ENCODE results near the gene B3GNT2.

The B3GNT2 gene

DNA sequence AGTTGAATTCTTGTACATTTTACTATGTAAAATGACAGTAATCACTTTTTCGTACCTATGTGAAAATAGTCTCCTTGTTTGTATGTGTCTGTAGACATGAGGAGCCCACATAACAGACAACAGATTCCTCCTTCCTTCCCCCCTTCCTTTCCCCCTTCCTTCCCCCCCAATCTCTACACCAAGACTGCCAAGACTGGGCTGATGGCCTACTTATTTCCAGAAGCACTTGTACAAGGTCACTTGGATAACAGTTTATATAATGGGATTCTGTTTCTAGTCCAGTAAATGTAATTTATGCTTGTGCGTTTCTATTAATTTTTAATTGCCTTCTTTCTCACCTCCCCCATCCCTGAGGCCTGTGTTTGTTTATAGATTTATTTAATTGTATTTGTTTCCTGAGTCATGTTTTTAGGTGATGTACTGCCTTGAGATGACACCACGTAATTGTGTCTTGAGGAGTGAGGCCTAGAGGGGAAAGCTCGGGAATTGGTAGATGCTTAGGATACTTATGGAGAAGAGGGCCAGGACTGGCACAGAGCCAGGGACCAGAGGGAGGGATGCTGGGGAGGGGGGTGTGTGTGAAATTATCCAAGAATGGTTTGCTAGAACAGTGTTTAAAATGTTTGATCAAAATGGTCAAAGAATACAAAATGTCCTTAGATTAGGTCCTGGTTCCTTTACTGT, 12.3 kb downstream of the B3GNT2 start:
- Histone ChIP-seq H3K9ac (ENCODE audit: low read length) (no peak overlapping the region), H3K79me2 (ENCODE audit: low read length) (peaks cover 100% of the 10 kb centered on the region), H3K4me1 (ENCODE audit: low read length) (no peaks in the 10 kb centered on the region), H3K4me3 (ENCODE audit: low read length) (no peak overlapping the region), H3K27ac (ENCODE audit: low read length) (no peak overlapping the region), H4K20me1 (ENCODE audit: insufficient read depth, low read length) (peaks cover 14% of the 10 kb centered on the region; the same call in 1 of the 2 replicates), H2AFZ (ENCODE audit: low read length) (no peak overlapping the region), H3K9me3 (replicated peaks; ENCODE audit: insufficient read depth, low read length) (no peaks in the 10 kb centered on the region), H3F3A (ENCODE audit: insufficient read depth, low read length) (no peaks in the 10 kb centered on the region), H3K36me3 (replicated peaks; ENCODE audit: insufficient read depth, low read length) (no peaks in the 10 kb centered on the region), H3K27me3 (replicated peaks; ENCODE audit: insufficient read depth, low read length) (no peaks in the 10 kb centered on the region), H3K9me2 (replicated peaks; ENCODE audit: insufficient read depth, low read length) (no peaks in the 10 kb centered on the region), H3K4me2 (ENCODE audit: low read depth, low read length) (no peak overlapping the region)
- no peak for DNase-seq
- no peak for TF ChIP-seq EZH2phosphoT487 (IDR thresholded peaks at IDR 0.05; ENCODE audit: low read length)
- TF ChIP-seq EZH2 (optimal IDR thresholded peaks at IDR 0.05; ENCODE audit: low read depth, low read length): no peak
- TF ChIP-seq, protein P1, sequence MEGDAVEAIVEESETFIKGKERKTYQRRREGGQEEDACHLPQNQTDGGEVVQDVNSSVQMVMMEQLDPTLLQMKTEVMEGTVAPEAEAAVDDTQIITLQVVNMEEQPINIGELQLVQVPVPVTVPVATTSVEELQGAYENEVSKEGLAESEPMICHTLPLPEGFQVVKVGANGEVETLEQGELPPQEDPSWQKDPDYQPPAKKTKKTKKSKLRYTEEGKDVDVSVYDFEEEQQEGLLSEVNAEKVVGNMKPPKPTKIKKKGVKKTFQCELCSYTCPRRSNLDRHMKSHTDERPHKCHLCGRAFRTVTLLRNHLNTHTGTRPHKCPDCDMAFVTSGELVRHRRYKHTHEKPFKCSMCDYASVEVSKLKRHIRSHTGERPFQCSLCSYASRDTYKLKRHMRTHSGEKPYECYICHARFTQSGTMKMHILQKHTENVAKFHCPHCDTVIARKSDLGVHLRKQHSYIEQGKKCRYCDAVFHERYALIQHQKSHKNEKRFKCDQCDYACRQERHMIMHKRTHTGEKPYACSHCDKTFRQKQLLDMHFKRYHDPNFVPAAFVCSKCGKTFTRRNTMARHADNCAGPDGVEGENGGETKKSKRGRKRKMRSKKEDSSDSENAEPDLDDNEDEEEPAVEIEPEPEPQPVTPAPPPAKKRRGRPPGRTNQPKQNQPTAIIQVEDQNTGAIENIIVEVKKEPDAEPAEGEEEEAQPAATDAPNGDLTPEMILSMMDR (IDR thresholded peaks at IDR 0.05; ENCODE audit: low read length): no peak

DNA sequence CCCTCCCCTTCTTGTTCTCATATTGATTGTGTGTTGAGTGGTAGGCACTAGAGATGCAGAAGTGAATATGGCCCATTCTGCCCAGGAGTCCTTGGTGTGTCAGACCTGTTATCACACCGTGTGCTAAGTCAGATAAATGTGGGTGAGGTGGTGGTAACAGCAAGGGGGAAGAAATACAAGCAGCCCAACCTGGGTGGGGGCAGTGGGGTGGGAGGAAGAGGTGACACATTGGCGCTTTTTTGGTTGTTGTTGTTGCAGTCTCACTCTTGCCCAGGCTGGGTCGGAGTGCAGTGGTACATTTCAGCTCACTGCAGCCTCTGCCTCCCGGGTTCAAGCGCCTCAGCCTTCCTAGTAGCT, 12.8 kb downstream of the B3GNT2 start:
- no peaks in the 10 kb centered on the region for H3K4me1 ChIP-seq (ENCODE audit: low read length)
- DNase-seq: no peak
- H3K4me2 ChIP-seq (ENCODE audit: low read depth, low read length): no peak overlapping the region
- H3K27me3 ChIP-seq (replicated peaks; ENCODE audit: insufficient read depth, low read length): no peaks in the 10 kb centered on the region
- no peak overlapping the region for H2AFZ ChIP-seq (ENCODE audit: low read length)
- H3K9me3 ChIP-seq (replicated peaks; ENCODE audit: insufficient read depth, low read length): no peaks in the 10 kb centered on the region
- no peak overlapping the region for H3K4me3 ChIP-seq (ENCODE audit: low read length)
- TF ChIP-seq EZH2phosphoT487 (IDR thresholded peaks at IDR 0.05; ENCODE audit: low read length) (no peak), EZH2 (optimal IDR thresholded peaks at IDR 0.05; ENCODE audit: low read depth, low read length) (no peak)
- H3K79me2 ChIP-seq (ENCODE audit: low read length): peaks cover 100% of the 10 kb centered on the region
- no peaks in the 10 kb centered on the region for H3K9me2 ChIP-seq (replicated peaks; ENCODE audit: insufficient read depth, low read length)
- H3K36me3 ChIP-seq (replicated peaks; ENCODE audit: insufficient read depth, low read length): no peaks in the 10 kb centered on the region
- H3F3A ChIP-seq (ENCODE audit: insufficient read depth, low read length): no peaks in the 10 kb centered on the region
- H3K9ac ChIP-seq (ENCODE audit: low read length): no peak overlapping the region
- H3K27ac ChIP-seq (ENCODE audit: low read length): no peak overlapping the region
- peaks cover 9% of the 10 kb centered on the region; the same call in 1 of the 2 replicates for H4K20me1 ChIP-seq (ENCODE audit: insufficient read depth, low read length)

DNA sequence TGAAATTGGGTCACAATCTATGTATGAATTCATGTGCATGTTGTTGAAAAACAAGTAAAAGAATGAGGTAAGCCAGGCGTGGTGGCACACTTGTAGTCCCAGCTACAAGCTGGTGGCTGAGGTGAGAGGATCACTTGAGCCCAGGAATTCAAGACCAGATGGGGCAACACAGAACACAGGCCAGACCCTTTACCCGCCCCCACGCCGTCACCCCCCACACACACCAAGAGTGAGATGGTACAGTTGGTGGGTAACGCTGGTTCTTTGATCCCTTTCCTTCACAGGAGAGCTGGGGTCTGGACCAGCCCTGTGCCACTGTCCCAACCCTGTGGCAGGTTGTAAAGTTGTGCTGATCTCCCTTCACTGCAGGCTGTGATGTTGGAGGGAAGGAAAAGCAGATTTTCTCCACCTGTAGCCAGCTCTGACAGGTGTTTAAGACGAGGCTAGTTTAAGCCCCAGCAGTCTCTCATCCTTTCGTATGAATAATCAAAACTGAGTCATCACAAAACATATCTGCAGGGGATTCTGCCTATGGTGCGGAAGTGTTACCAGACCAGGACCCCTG, 13.6 kb downstream of the B3GNT2 start:
- H4K20me1 ChIP-seq (ENCODE audit: insufficient read depth, low read length): peaks cover 7% of the 10 kb centered on the region; the same call in 1 of the 2 replicates
- H3K4me2 ChIP-seq (ENCODE audit: low read depth, low read length): no peak overlapping the region
- H3K9me3 ChIP-seq (replicated peaks; ENCODE audit: insufficient read depth, low read length): no peaks in the 10 kb centered on the region
- H3K79me2 ChIP-seq (ENCODE audit: low read length): peaks cover 100% of the 10 kb centered on the region
- H3K36me3 ChIP-seq (replicated peaks; ENCODE audit: insufficient read depth, low read length): no peaks in the 10 kb centered on the region
- no peak overlapping the region for H2AFZ ChIP-seq (ENCODE audit: low read length)
- H3K27me3 ChIP-seq (replicated peaks; ENCODE audit: insufficient read depth, low read length): no peaks in the 10 kb centered on the region
- DNase-seq: no peak
- H3K9ac ChIP-seq (ENCODE audit: low read length): no peak overlapping the region
- H3K4me3 ChIP-seq (ENCODE audit: low read length): no peak overlapping the region
- no peak overlapping the region for H3K27ac ChIP-seq (ENCODE audit: low read length)
- H3F3A ChIP-seq (ENCODE audit: insufficient read depth, low read length): no peaks in the 10 kb centered on the region
- no peaks in the 10 kb centered on the region for H3K4me1 ChIP-seq (ENCODE audit: low read length)
- TF ChIP-seq, protein P1 (IDR thresholded peaks at IDR 0.05; ENCODE audit: low read length): no peak
- no peak for TF ChIP-seq EZH2phosphoT487 (IDR thresholded peaks at IDR 0.05; ENCODE audit: low read length)
- TF ChIP-seq EZH2 (optimal IDR thresholded peaks at IDR 0.05; ENCODE audit: low read depth, low read length): no peak
- no peaks in the 10 kb centered on the region for H3K9me2 ChIP-seq (replicated peaks; ENCODE audit: insufficient read depth, low read length)

Measured in MM.1S (cell line).